ENCODE data around the gene ZNF341.

ZNF341 gene

GRCh38 chr20:33730946-33731692 is 677 bp upstream of the ZNF341 start:
- no peak for DNase-seq (ENCODE audit: low read depth)
- no peak for TF ChIP-seq CTCF (conservative IDR thresholded peaks at IDR 0.05; ENCODE audit: low read depth, low read length)

GRCh38 chr20:33732166-33732970 is 572 bp downstream of the ZNF341 start:
- H3K4me3 ChIP-seq (ENCODE audit: low read length): peak overlapping the region; percentile 57
- TF ChIP-seq CTCF (conservative IDR thresholded peaks at IDR 0.05; ENCODE audit: low read depth, low read length): no peak
- no peak for DNase-seq (ENCODE audit: low read depth)

More at GRCh38 chr20:33730946-33731692, 677 bp upstream of the ZNF341 start:
- peak overlapping the region; percentile 54 for H3K4me3 ChIP-seq (ENCODE audit: low read length)

- no peak overlapping the region for H3K4me3 ChIP-seq (ENCODE audit: low read length)
- DNase-seq (ENCODE audit: low read depth): no peak
- no peak for TF ChIP-seq CTCF (conservative IDR thresholded peaks at IDR 0.05; ENCODE audit: low read depth, low read length)
Measured at GRCh38 chr20:33733654-33734576, 2.1 kb downstream of the ZNF341 start.

GRCh38 chr20:33736962-33737361 is 5.2 kb downstream of the ZNF341 start:
- TF ChIP-seq CTCF (conservative IDR thresholded peaks at IDR 0.05; ENCODE audit: low read depth, low read length): no peak
- DNase-seq (ENCODE audit: low read depth): no peak
- H3K4me3 ChIP-seq (ENCODE audit: low read length): no peak overlapping the region

- no peak for DNase-seq (ENCODE audit: low read depth)
- TF ChIP-seq CTCF (conservative IDR thresholded peaks at IDR 0.05; ENCODE audit: low read depth, low read length): no peak
- no peak overlapping the region for H3K4me3 ChIP-seq (ENCODE audit: low read length)
Measured at GRCh38 chr20:33739493-33739892, 7.7 kb downstream of the ZNF341 start.

- DNase-seq (ENCODE audit: low read depth): no peak
- TF ChIP-seq CTCF (conservative IDR thresholded peaks at IDR 0.05; ENCODE audit: low read depth, low read length): no peak
- no peak overlapping the region for H3K4me3 ChIP-seq (ENCODE audit: low read length)
Measured at GRCh38 chr20:33740189-33740588, 8.4 kb downstream of the ZNF341 start.
